Caki2 (cell line): ENCODE results near the gene UNC119B. TPM values are rescaled to one million over a fixed set of nuclear protein-coding genes. Genes with fewer than 3 reads are reported as not detected.

Experiments
- DNase-seq: peaks from one replicate; pipeline ENCODE4 v3.0.0-alpha.2; 2015; ENCODE audit warnings: low read depth
- in situ Hi-C: cut with HindIII; loops from 2 replicates; pipeline ENCODE4 v1.10.0; 2016; ENCODE audit warnings: low sequenced_read_pairs, low pct_unique_long_range_greater_than_20kb, mixed read lengths
- total RNA-seq: library from RNA; depleted of rRNA; stranded (reverse); fragments of >200 nt; shearing (Covaris generic); gene quantifications from 2 replicates; pipeline ENCODE4 v1.2.3, GENCODE V29; 2014; ENCODE audit warnings: low replicate concordance

Gene UNC119B
- total RNA-seq, 1 experiment from 2014 or later = 41.8 TPM

DNA sequence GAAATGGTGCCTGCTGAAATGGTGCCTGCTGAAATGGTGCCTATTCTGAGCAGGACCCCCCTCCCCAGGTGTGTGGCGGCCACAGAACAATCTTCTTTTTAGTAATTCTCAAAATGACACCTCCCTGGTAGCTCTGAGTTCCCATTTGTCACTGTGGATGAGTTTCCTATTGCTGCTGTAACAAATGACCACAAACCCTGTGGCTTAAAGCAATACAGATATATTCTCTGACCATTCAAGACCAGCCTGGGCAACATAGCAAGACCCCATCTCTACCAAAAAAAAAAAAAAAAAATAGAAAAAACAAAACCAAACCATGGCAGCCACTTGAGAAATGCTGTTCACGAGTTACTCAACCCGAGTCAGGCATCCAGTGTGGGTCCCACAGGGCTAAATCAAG, 23.3 kb downstream of the UNC119B start:
- DNase-seq = no peak
- in situ Hi-C loops = no loop called here

DNA sequence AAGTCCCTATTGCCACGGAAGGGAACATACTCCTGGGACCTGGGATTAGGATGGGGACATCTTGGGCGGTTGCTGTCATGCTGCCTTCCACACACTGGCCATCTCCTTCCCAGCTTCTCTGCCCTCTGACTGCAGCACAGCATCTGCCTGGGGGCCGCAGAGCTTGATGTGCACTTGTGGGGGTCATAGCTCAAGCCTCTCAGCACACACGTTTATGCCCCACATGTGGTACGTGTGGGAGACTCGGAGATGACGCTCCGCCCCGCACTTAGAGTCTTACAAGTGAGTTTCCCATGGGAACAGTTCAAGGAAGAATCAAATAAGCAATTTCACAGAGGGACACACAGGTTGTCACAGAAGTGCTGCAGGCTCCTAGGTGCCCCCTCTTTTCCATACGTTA, 24.0 kb downstream of the UNC119B start:
- in situ Hi-C loops = no loop called here
- DNase-seq = no peak

DNA sequence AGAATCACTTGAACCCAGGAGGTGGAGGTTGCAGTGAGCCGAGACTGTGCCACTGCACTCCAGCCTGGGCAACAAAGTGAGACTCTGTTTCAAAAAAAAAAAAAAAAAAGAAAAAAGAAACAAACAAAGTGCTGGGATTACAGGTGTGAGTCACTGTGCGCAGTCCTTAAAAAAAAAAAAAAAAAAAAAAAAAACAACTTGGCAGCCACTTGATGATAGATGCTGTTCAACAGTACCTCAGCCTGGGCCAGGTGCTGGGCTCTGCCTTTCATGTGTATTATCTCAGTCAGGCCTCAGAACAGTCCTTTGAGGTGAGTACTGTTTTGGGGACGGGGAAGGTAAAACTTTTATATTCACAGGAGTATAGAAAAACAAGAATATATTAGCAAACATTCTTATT, 24.9 kb downstream of the UNC119B start:
- in situ Hi-C loops = no loop called here
- DNase-seq = peak; percentile 52

DNA sequence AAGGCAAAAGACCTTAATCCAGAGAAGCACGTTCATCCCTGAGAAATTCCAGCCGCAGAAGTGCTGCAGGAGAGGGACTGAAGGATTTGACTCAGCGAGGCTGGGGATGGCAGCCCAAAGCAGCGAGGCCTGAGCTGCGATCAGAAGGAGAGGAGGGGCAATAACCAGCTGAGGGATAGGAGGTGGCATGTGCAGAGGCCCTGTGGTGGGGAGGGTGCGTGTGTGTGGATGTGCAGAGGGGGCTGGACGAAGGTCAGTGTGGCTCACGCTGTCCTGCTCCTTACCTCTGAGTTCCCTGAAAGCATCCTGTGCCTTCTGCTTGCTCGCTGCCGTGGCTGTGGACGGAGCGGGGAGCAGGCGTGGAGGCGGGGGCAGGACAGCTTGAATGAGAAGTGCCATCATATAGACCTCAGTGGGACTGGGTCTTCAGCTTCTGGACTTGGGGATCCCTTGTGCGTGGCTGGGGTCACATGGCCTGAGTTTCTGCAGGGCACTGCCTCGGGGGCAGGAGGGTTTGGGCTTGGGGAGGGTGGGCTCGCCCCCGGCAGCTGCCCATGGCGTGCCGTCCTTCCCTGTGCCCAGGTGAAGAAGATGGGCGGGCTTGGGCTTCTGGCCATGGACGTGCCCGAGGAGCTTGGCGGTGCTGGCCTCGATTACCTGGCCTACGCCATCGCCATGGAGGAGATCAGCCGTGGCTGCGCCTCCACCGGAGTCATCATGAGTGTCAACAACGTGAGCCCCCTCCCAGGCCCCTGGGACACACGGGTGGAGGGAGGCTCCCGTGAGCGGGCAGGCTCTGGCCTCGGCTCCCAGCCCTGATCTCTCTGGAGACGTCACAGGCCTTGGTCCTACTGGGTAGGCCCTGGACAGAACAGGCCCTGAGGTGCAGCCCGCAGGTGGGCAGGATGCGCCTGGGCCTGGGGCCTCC, 26.4 kb downstream of the UNC119B start:
- in situ Hi-C loops = no loop called here
- no peak for DNase-seq

DNA sequence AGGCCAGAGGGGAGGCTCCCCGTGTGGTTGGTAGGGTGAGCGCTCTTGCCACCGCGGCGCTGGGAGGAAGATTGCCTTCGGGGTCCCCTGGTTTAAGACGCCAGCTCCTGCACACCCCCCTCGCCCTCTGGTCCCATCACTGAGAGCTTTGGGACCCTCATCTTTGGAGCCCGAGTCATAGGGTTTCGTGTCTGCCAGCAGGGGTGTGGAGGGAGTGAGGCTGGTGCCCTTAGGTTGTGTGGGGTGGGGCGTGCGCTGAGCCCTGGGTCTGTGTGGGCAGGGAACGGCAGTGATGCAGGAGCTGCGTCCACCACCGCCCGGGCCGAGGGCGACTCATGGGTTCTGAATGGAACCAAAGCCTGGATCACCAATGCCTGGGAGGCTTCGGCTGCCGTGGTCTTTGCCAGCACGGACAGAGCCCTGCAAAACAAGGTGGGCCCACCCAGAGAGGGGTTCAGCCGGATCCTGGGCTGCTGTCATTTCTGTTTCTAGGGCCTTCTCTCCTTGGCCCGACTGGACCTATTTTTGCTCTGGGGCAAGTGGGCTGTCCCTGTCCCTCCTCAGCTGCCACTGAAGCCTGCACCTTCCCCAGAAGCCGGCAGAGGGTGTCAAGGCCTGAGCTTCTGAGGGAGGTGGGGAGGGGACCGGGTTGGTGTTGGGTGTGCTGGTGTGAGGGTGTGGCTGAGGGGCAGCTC, 27.4 kb downstream of the UNC119B start:
- in situ Hi-C loops = no loop called here

DNA sequence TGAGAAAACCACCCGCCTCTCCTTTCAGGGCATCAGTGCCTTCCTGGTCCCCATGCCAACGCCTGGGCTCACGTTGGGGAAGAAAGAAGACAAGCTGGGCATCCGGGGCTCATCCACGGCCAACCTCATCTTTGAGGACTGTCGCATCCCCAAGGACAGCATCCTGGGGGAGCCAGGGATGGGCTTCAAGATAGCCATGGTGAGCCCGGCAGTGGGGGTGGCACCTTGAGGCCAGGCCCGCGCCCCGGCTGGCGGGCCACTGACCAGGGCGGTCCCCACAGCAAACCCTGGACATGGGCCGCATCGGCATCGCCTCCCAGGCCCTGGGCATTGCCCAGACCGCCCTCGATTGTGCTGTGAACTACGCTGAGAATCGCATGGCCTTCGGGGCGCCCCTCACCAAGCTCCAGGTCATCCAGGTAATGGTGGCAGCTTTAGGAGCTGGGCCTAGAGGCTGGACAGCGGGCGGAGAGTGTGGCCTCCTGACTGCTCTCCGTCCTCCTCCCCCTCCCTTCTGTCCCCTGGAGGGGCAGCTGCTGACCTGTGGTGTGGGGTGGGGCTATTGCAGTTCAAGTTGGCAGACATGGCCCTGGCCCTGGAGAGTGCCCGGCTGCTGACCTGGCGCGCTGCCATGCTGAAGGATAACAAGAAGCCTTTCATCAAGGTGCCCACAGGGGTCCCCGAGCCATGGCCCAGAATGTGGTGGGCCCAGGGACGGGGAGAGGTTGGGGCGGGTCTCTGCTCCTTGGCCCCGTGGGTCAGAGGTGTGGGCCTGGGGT, 28.2 kb downstream of the UNC119B start:
- in situ Hi-C loops = no loop called here
- no peak for DNase-seq

More for the DNA sequence above, 27.4 kb downstream of the UNC119B start:
- DNase-seq = no peak

DNA sequence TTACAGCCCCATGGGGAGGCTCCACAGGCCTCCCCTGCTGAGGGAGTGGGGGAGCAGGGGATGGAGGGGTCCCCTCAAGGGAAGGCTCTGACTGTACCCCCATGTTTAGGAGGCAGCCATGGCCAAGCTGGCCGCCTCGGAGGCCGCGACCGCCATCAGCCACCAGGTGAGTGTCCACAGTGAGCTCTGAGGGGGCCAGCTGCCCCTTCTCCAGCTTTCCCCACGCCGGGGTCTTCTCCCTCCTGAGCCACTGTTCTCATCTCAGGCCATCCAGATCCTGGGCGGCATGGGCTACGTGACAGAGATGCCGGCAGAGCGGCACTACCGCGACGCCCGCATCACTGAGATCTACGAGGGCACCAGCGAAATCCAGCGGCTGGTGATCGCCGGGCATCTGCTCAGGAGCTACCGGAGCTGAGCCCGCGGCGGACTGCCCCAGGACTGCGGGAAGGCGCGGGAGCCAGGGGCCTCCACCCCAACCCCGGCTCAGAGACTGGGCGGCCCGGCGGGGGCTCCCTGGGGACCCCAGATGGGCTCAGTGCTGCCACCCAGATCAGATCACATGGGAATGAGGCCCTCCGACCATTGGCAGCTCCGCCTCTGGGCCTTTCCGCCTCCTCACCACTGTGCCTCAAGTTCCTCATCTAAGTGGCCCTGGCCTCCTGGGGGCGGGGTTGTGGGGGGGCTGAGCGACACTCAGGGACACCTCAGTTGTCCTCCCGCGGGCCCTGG, 28.9 kb downstream of the UNC119B start:
- no peak for DNase-seq
- in situ Hi-C loops = no loop called here

DNA sequence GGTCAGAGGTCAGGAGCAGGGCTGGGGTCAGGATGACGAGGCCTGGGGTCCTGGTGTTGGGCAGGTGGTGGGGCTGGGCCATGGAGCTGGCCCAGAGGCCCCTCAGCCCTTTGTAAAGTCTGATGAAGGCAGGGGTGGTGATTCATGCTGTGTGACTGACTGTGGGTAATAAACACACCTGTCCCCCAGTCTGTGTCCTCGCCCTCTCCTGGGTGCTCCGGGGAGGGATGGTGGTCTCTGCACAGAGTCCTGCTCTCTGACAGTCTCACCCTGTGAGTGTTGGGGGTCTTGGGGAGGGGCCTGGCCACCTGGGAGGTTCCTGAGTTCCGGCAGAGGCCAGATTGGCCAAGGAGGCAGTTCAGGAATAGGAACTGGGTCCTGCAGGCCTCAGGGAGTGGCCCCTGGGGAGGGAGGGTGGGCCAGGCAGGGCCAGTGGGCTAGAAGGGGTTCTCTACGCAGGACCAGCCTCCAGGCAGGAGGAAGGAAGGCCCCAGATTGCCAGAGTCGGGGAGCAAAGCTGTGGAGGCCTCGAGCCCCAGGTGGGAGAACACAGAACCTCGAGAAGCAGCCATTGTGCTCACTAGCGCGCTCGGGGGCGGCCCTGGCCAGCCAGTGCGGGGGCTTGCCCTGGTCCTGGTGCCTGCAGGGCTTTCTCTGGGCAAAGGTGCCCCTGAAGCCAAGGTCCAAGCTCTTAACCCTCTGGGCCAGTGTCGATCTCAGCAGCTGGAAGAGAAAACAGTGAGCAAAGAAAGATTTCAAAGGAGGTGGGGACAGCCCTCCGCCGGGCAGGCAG, 29.8 kb downstream of the UNC119B start:
- in situ Hi-C loops = no loop called here
- no peak for DNase-seq

DNA sequence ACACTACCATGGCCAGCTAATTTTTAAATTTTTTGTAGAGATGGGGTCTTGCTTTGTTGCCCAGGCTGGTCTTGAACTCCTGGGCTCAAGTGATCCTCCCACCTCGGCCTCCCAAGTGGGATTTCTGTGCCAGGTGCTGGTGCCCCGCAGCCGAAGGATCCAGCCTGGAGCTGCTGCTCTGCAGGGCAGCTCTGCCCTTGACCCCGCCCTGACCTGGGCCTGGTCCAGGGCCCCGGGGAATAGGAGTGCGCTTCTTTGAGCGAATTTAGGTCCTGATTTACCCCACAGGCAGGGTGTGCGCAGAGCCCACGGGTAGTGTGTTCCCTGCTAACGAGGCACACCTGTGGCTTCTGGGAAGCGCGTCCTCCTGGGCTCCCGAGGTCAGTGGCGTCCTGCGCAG, 30.6 kb downstream of the UNC119B start:
- DNase-seq = no peak
- in situ Hi-C loops = no loop called here

DNA sequence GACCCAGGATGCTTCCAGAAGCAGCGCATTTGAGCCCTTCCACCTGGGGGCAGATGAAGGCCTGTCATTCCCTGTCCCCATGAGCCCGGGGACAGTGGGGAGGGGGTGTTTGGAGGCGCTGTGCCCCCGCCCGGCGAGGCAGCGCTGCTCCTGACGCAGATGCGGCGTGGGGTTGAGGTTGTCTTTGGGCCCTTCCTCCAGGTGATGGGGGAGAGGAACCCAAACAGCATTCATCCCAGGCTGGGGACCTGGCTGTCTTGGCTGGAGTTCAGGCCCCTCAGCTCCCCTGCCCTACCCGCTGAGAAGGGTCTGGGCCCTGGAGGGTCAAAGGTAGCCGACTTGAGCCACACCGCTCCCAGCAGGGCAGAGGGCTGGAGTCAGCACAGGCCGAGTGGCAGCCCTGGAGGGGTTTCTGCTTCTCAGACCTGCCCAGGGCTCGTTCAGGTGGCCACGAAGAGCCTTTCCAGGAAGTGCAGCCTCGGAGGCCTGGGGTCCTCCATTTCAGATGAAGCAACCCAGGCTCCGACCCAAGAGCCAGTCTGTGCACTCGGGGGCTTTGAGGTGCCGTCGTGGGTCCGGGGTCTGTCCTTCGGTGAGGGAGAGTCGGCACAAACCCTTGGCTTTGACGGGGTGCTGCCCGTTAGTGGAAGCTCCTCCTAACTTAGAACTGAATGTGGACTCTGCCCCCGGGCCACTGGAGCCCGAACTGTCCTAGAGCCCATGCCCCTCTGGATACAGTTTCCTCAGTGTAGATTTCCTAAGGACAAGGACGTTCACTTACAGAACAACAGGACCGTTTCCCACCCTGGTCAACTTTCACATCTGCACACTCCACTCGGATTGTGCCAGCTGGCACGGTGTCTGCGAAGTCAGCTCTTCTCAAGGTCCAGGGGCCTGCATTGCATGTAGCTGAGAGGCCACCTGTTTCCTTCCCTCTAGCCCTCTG, 31.5 kb downstream of the UNC119B start:
- DNase-seq = no peak
- in situ Hi-C loops = no loop called here

DNA sequence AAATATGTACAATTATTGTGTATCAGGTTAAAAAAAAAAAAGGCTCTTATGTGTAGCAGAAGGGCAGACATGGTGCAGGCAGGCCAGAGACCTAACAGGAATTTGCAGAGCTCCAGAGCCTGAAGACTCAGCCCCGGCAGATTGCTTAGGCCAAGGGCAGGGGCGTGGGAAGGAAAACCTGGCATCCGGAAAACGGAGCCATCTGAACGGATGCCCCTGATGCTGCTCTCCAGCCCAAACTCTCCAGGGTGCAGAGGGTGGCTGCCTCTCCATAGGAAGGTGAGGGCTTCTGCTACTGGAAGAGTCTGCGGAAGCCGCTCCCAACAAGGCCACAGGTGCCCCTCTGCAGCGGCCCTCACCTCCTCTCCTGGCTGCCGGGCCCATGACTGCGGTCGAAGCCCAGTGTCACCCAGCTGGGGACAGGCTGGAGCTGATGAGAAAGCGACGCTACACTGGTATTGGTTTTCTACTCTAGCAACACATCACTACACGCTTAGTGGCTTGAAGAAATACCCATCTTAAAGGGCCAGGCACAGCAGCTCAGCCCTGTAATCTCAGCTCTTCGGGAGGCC, 34.8 kb downstream of the UNC119B start:
- DNase-seq = no peak
- in situ Hi-C loops = no loop called here

DNA sequence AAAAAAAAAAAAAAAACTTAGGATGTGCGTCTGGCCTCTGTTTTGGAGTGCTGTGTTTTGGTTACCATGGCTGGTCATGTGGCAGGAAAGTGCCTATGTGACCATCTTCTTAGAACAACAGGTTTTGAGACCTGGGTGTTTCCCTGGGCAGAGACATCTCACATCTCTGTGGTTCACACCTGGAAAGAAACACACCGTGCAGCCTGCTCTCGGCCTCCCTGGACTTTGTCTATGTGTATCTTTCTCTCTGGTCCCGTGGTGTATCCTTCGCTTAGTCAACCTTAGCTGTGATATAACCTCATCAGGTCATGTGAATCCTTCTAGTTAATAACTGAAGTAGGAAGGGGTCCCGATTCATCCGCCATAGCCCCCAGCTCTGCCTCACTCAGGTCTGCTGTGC, 38.0 kb downstream of the UNC119B start:
- in situ Hi-C loops = no loop called here

DNA sequence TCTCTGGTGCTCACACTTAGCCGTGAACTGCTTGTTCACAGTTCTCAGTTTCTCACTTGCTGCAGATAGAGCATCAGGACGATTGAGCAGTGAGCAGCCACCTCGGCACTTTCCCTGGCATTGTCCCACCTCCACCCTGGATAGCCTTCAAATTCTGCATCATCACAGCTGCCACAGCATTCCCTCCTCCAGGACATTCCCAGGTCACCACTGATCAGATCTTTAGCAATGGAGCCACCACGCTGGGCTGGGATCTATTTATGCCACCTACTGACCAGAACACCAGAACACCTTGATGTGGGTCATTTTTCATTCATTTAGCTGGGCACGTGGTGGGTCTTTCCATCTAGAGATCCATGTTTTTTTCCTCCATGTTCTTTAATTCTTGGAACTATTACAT, 39.0 kb downstream of the UNC119B start:
- in situ Hi-C loops = no loop called here
- no peak for DNase-seq

More for the DNA sequence above, 38.0 kb downstream of the UNC119B start:
- peak; percentile 32 for DNase-seq

DNA sequence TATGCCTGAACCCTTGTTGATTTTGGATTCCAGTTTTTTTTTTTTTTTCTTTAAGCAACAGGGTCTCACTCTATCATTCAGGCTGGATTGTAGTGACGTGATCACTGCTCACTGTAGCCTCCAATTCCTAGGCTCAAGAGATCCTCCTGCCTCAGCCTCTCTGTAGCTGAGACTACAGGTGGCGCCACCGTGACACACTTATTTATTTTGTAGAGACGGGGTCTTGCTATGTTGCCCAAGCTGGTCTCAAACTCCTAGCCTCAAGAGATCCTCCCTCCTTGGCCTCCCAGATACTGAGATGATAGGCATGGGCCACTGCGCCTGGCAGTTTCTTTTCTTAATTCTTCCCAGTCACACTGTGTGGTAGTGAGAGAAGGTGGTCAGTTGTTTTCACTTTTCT, 40.5 kb downstream of the UNC119B start:
- in situ Hi-C loops = no loop called here
- no peak for DNase-seq

DNA sequence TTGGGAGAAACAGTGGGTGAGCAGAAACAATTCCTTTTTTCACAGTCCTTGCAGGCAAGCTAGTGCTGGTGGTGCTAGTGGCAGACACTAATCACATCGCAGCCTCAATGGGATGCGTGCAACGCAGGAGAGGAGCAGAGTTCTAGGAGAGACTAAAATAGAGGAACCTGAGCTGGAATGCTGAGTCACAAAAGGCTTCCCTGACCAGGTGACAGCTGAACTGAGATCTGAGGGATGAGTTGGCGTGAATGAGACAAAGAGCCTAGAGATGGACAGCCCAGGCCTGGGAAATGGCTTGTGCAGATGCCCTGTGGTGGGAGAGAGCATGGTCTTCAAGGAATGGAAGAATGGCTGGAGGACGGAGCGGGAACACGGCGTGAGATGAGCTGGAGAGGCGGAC, 41.1 kb downstream of the UNC119B start:
- DNase-seq = no peak
- in situ Hi-C loops = no loop called here

DNA sequence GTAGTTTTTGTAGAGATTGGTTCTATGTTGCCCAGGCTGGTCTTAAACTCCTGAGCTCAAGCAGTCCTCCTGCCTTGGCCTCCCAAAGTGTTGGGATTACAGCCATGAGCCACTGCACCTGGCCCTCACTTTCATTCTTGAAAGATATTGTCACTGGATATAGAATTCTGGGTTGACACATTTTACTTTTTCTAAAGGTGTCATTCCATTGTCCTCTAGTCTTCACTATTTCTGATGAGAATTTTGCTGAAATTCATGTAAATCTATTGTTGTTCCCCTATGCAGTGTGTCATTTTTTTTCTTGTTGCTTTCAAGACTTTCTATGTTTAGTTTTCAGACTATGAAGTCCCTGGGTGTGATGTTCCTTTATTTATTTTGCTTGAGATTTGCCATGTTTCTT, 44.5 kb downstream of the UNC119B start:
- no peak for DNase-seq
- in situ Hi-C loops = no loop called here
